ENCODE measurements around the gene PARD3.

DNA sequence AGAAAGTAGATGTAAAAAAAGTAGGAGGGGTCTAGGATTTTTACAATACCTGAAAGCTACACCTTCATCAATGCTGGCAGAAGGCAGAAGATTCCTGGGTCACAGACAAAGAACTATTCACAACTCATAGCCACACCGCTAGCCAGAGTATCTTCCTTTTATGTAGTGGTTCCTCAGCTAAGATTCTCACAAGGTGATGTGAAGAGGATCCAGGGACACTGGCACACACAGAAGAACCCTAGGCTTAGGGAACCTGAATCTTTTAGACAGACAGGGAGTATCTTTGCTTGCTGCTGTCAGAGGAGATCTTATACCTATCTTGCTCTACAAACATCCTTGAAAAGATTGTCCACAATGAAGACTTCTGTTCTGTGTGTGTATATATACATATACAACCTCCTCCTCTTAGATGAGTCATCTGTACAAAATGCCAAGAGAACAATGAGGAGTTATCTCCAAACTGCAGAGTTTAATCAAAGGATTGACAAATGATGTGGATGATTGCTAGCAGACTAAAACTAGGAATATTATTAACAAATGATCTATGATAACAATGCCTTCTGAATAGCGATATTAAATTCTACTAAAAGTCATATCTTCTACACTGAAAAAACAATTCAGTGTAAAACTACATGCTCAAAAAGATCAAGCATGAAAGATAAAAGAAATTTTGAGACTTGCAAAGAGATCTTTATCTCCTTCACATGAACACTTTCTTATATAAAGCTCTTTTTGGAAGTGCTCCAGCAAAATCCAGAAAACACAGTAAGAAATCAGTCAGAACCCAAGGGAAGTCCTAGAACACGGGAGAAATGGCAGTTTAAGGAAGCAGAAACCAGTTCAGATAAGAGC, 409.3 kb downstream of the PARD3 start:
- TF ChIP-seq NFRKB (IDR thresholded peaks at IDR 0.05) = no peak
- no peak for TF ChIP-seq BHLHE40 (IDR thresholded peaks at IDR 0.05; ENCODE audit: borderline replicate concordance)
- no peak for TF ChIP-seq SP1 (IDR thresholded peaks at IDR 0.05)
- TF ChIP-seq SUZ12 (IDR thresholded peaks at IDR 0.05) = no peak
- no peak for TF ChIP-seq ZNF384 (IDR thresholded peaks at IDR 0.05)
- no peak for TF ChIP-seq FOXK2 (IDR thresholded peaks at IDR 0.05)
- TF ChIP-seq FOXM1 (IDR thresholded peaks at IDR 0.05; ENCODE audit: borderline replicate concordance) = no peak
- TF ChIP-seq CTBP1 (IDR thresholded peaks at IDR 0.05; ENCODE audit: borderline replicate concordance) = no peak
- no peak for TF ChIP-seq ELF4 (IDR thresholded peaks at IDR 0.05)
- no peak for TF ChIP-seq HDGF (IDR thresholded peaks at IDR 0.05; ENCODE audit: borderline replicate concordance)
